Erythroblast (primary cell): Measurements from ENCODE around the gene PPP1CB.

Source experiments
- DNase-seq, 2 experiments: peaks; one replicate each; lab custom pipeline; 2025; lab: John Stamatoyannopoulos, UW
- GATA1 ChIP-seq: IDR thresholded peaks from 2 replicates; pipeline ENCODE4 v1.6.1; 2011; ENCODE audit warnings: low read depth, mild to moderate bottlenecking, control low read depth, low read length, moderate library complexity
- POLR2A ChIP-seq: IDR thresholded peaks from 2 replicates; pipeline ENCODE4 v1.6.1; 2011; ENCODE audit warnings: mild to moderate bottlenecking, low read length

PPP1CB gene

DNA sequence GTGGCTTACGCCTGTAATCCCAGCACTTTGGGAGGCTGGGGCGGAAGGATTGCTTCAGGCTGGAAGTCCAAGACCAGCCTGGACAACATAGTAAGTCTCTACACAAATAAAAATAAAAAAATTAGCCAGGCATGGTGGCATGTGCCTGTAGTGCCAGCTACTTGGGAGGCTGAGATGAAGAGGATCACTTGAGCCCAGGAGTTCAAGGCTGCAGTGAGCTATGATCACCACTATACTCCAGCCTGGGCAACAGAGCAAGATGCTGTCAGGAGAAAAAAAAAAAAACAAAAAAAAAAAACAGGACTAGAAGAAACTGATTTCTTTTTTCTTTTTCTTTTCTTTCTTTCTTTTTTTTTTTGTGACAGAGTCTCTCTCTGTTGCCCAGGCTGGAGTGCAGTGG lies 72.6 kb downstream of the PPP1CB start:
- DNase-seq: no peak
- no peak for TF ChIP-seq POLR2A
- TF ChIP-seq GATA1: no peak

DNA sequence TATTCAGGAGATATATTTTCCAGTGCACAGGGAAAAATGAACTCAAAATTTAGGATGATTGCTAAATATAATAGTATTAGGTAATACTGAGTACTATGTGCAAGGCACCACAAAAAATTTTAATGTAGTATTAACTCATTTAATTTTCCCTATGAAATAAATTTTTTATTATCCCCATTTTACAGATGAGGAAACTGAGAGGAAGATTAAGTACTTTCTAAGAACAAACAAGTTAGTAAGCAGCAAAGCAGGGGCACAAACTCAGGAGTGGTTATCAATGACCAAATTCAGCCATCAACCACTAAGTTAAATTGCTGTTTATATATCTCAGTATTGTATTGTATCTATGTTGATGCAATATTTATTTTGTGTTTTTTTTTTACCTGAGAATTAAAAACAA lies 73.2 kb downstream of the PPP1CB start:
- TF ChIP-seq POLR2A: no peak
- TF ChIP-seq GATA1: no peak
- no peak for DNase-seq

DNA sequence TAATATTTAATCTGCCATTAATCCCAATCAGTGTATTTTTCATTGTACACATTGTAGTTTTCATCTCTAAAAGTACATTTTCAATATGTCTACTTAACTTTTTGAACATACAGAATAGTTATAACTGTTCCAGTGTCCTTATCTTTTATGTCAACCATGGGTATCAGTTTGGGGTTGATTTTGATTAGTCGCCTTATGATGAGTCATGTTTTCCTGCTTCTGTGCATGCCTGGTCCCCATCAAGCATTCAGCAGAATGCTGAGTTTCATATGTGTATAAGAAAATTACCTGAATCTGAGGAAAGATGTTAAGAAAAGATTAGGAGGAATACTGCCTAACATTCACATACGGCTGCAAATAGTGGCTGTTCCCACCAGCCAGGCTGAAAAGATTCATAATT lies 76.8 kb downstream of the PPP1CB start:
- no peak for TF ChIP-seq POLR2A
- TF ChIP-seq GATA1: no peak
- DNase-seq: peak; percentile 17 to 32

DNA sequence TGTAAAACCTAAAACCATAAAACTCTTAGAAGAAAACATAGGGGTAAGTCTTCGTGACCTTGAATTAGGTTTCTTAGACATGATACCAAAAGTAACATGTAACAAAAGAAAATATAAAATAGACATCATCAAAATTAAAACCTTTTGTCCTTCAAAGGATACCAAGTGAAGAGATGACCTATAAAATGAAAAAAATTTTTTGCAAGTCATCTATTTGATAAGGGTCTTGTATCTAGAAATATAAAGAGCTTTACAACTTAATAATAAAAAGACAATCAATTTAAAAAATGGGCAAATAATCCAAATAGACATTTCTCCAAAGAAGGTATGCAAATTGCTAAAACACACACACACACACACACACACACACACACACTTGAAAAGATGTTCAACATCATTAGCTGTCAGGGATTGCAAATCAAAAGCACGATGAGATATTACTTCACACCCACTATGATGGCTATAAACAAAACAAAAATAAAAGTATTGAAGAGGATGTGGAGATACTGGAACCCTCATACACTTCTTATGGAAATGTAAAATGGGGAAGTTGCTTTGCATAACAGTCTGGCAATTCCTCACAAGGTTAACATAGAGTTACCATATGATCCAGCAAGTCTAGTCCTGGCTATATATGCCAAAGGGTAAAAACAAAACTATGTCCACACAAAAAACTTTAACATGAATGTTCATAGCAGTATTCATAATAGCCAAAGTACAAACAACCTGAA lies 82.3 kb downstream of the PPP1CB start:
- no peak for DNase-seq
- TF ChIP-seq GATA1: no peak

DNA sequence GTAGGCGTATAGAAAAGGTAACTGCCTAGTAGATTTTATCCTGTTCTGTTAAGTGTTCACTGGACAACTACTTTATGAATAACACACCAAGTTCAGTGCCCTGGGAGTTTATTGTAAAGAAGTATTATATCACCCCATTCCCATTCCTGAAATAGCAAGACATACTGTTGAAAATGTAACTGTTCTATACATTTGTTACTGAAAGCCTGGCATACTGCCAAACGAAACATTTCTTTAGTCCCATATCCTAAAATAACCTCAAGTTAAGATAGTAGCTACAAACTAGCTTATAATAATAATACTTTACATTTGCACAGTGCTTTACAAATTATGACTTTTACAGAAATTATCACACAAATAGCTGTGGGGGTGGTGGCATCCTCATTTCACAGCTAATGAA lies 84.2 kb downstream of the PPP1CB start:
- TF ChIP-seq GATA1: no peak
- TF ChIP-seq POLR2A: no peak
- DNase-seq: no peak

DNA sequence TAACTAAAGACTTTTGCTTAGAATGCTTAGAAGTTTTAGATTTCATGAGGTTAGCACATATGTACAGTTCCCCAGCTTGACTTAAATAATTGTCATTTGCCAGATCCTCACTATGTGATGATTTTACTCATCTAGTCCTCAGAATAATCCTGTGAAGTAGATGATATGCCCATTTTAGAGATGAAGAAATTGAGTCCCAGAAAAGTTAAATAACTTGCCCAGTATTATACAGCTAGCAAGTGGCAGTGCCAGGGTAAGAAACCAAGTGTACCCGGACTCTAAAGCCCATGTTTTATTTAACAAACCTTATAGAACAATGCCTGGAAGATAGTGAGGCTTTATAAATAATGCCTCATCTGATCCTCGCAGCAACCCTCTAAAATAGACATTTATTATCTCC lies 87.3 kb downstream of the PPP1CB start:
- no peak for DNase-seq
- TF ChIP-seq GATA1 (no peak), POLR2A (no peak)

DNA sequence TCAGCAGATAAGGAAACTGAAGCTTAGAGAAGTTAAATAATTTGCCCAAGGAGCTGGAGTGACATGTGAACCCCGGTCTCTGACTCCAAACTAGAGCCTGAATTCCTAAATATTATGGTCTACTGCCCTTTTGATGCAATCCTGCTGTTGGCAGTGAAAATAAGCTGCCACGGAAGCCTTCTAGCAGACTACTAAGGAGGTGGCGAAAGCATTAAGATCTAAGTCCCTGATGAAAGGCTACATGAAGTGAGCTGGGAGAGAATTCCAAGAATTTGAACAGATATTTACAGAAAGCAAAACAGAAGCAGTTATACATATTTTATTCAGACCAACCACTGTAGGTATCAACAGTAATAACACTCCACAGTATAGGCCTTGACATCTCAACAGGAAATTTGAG lies 90.4 kb downstream of the PPP1CB start:
- DNase-seq: no peak

More for the DNA sequence above, 90.4 kb downstream of the PPP1CB start:
- TF ChIP-seq GATA1 (no peak), POLR2A (no peak)
